ENCODE measurements around the gene CNKSR3.

CNKSR3 gene

DNA sequence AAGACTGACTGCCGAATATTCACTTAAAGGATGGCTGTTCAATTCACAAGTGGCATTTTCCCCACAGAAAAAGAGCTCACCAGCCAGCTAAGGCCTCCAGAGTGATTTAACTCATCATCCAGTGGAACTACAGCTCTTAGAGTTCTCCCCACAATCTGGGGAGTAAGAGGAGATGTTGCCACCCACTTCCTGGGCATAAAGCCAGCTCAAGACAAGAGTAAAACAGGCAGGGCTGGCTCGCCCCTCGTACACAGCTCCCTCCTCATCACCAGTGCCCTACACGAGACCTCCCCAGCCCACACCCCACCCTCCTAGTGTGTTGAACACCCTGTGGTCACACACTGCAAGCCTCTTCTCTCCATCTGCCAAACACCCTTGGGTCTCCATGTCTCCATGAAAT lies 106.7 kb downstream of the CNKSR3 start:
- no peak overlapping the region for H3K4me3 ChIP-seq (ENCODE audit: low read depth, low read length)
- DNase-seq (ENCODE audit: low read depth), result peak; percentile 67
- TF ChIP-seq, protein P1, sequence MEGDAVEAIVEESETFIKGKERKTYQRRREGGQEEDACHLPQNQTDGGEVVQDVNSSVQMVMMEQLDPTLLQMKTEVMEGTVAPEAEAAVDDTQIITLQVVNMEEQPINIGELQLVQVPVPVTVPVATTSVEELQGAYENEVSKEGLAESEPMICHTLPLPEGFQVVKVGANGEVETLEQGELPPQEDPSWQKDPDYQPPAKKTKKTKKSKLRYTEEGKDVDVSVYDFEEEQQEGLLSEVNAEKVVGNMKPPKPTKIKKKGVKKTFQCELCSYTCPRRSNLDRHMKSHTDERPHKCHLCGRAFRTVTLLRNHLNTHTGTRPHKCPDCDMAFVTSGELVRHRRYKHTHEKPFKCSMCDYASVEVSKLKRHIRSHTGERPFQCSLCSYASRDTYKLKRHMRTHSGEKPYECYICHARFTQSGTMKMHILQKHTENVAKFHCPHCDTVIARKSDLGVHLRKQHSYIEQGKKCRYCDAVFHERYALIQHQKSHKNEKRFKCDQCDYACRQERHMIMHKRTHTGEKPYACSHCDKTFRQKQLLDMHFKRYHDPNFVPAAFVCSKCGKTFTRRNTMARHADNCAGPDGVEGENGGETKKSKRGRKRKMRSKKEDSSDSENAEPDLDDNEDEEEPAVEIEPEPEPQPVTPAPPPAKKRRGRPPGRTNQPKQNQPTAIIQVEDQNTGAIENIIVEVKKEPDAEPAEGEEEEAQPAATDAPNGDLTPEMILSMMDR (conservative IDR thresholded peaks at IDR 0.05; ENCODE audit: low read depth, low read length), result no peak

DNA sequence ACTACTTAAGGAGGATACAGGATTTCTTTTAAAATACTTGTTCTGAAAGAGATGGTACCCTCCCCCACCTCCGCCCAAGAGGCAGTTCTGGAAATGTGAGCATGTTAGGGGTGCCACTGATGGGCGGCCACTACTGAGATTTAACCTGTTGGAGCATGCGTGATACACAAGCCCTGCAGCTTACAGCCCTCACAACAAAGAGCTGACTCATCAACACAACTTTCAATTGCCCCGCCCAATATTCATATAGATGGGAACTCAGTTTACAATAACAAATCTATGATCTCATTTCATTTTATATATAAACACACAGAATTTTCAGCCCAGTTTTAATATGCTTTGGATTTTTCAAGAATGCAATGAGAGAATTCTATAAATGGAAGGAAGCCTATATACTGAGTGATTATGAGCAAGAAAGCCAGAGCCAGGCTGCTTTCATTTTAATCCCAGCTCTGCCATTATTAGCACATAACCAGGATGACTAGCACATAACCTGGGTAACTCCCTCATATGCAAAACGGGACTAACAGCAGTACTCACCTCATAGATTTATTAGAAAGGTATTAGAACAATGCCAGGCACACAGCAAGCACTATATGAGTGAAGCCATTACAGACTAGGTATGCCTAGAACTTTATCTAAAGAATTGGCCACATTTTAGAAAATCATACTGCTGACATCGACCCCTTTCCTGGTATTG lies 108.3 kb downstream of the CNKSR3 start:
- H3K4me3 ChIP-seq (ENCODE audit: low read depth, low read length), result no peak overlapping the region
- no peak for DNase-seq (ENCODE audit: low read depth)
- TF ChIP-seq, protein P1 (conservative IDR thresholded peaks at IDR 0.05; ENCODE audit: low read depth, low read length), result no peak

DNA sequence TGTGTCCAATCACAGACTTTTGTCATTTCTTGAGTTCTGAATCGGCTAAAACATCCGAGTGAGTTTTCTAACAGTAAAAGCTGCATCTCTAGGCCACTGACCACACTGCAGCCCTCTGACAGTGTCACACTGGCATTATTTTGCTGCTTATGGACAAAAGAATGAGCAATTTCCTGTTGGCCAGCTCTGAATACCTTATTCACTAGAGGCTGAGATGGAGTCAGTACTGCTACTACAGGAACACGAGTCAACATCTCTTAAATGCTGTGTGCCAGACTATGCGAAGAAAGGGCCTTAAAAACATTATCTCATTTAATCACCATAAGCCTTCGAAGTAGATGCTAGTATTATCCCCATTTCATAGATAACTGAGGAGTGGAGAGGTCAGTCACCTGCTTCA lies 111.4 kb downstream of the CNKSR3 start:
- H3K4me3 ChIP-seq (ENCODE audit: low read depth, low read length), result no peak overlapping the region
- DNase-seq (ENCODE audit: low read depth), result peak; percentile 46
- TF ChIP-seq, protein P1 (conservative IDR thresholded peaks at IDR 0.05; ENCODE audit: low read depth, low read length), result no peak

DNA sequence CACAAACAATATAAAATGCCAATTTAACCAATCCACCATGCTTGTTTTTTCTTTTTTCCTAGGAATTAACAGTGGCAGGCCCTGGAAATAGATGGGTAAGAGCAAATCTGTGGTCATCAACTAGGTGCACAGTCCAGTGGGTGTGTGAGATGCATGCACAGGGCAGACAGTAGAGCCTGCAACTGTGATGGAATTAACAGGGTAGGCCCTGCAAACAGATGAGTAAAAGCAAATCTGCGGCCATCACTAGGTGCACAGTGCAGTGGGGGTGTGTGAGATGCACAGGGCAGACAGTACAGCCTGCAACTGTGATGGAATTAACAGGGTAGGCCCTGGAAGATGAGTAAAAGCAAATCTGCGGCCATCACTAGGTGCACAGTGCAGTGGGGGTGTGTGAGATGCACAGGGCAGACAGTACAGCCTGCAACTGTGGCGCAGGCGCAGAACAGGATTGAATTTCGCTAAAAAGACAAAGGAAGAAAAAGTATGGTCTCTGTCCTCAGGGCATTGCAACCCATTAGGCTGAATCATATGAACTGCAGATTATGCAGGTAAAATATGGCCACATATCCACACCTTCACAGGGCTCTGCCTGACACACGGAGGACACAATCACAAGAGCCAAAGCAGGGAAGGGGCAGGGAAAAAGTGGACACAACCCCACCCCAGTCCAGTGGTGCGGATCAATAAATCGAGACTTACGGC lies 112.8 kb downstream of the CNKSR3 start:
- no peak for DNase-seq (ENCODE audit: low read depth)
- H3K4me3 ChIP-seq (ENCODE audit: low read depth, low read length), result no peak overlapping the region
- TF ChIP-seq, protein P1 (conservative IDR thresholded peaks at IDR 0.05; ENCODE audit: low read depth, low read length), result no peak

DNA sequence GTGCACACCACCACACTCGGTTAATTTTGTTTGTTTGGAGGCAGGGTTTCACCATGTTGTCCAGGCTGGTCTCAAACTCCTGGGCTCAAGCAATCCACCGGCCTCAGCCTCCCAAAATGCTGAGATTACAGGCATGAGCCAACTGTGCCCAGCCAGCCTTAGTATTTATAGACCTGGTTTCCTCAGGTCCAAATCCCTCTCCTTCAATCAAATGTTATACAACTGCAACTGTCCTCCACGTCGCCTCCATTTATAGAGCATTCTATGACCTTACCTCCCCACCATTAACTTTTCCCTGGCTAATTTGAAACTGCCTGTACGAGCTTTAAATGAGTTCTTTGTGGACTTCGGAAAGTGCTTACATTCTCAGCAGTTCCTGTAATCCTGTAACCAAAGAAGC lies 114.6 kb downstream of the CNKSR3 start:
- H3K4me3 ChIP-seq (ENCODE audit: low read depth, low read length), result no peak overlapping the region
- TF ChIP-seq, protein P1 (conservative IDR thresholded peaks at IDR 0.05; ENCODE audit: low read depth, low read length), result no peak
- no peak for DNase-seq (ENCODE audit: low read depth)

DNA sequence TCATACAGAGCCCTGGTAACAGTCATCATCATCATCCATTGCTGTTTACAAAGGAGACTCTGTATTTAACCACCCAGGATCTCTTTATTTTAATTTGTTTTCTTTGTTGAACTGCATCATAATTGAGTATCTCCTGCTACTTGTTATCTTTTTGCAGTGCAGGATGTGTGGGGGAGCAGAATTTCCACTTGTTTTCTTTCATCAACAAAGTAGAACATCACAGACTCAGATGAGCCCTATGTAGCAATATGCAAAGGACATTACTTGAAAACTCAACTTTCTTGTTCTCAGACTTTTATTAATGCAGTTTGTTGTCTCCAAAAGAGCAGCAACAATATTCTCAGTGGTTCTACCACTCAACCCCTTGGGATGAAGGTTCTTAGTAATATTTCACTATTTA lies 115.2 kb downstream of the CNKSR3 start:
- TF ChIP-seq, protein P1 (conservative IDR thresholded peaks at IDR 0.05; ENCODE audit: low read depth, low read length), result no peak
- no peak for DNase-seq (ENCODE audit: low read depth)
- H3K4me3 ChIP-seq (ENCODE audit: low read depth, low read length), result no peak overlapping the region

DNA sequence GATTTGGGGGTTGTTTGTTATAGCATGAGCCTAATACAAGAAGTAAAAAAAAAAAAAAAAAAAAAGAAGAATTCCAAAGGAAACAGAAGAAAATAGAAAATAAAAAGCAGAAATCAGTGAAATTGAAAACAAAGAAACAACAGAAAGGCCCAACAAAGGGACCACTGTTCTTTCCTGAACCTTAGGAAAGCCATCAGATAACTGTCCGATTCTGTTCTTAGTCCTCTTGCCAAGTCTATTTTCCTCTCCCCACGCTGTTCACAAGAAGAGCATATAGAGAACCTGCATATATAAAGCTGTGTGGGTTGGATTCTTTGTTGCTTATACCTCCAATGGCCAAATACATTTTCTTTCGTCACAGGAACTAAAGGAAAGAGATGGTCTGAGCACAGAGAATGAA lies 115.9 kb downstream of the CNKSR3 start:
- no peak overlapping the region for H3K4me3 ChIP-seq (ENCODE audit: low read depth, low read length)
- no peak for DNase-seq (ENCODE audit: low read depth)
- TF ChIP-seq, protein P1 (conservative IDR thresholded peaks at IDR 0.05; ENCODE audit: low read depth, low read length), result no peak
